ENCODE measurements around the gene POU2F1.

- no peak for TF ChIP-seq CTCF (IDR thresholded peaks at IDR 0.05; ENCODE audit: insufficient read depth, low read length, poor library complexity, severe bottlenecking)
- TF ChIP-seq EZH2phosphoT487 (conservative IDR thresholded peaks at IDR 0.05; ENCODE audit: low read length) = no peak
Observed at GRCh38 chr1:167387251-167387910, 166.7 kb downstream of the POU2F1 start.

Measured in SU-DHL-6 (cell line).